Common myeloid progenitor, CD34-positive (primary cell): ENCODE measurements around the gene TFF1.
A peak's percentile ranks its signal among the peaks of the same experiment; 100 is the strongest.

Source experiments
- CTCF ChIA-PET: fragments of 350-600 bp; sonication (Branson Sonifier 250); formaldehyde crosslinking; loops from one replicate; lab custom pipeline; 2021; ENCODE audit warnings: antibody characterized with exemption; lab: Charles Lee
- POLR2A ChIA-PET: fragments of 350-600 bp; sonication (Branson Sonifier 250); formaldehyde crosslinking; loops from one replicate; lab custom pipeline; 2021; ENCODE audit warnings: antibody characterized with exemption; lab: Charles Lee
- DNase-seq, 3 donors: peaks; one replicate each; pipeline versions ENCODE4 v3.0.0 to v3.0.0-alpha.2; 2013
- H3K27ac ChIP-seq, 2 experiments: 1 replicate in 1 of 2; 2 replicates in 1 of 2; pipeline ENCODE4 v1.7.0; 2013; ENCODE audit warnings: inconsistent platforms in 2 of 2, low read length in 2 of 2, mild to moderate bottlenecking in 2 of 2, low read depth in 1 of 2, moderate library complexity in 1 of 2; ENCODE audit not compliant: severe bottlenecking in 2 of 2, insufficient read depth in 1 of 2, poor library complexity in 1 of 2
- H3K27me3 ChIP-seq, 5 experiments: replicated peaks in 2 of 5; 1 replicate in 3 of 5; 2 replicates in 2 of 5; pipeline versions ENCODE4 v1.6.1 to v1.7.0; 2013; ENCODE audit warnings: low read length in 4 of 5, mild to moderate bottlenecking in 2 of 5, moderate library complexity in 2 of 5, inconsistent platforms in 1 of 5; ENCODE audit not compliant: insufficient read depth in 5 of 5, control insufficient read depth in 4 of 5
- H3K36me3 ChIP-seq, 4 experiments: 1 replicate in 2 of 4; 2 replicates in 2 of 4; pipeline versions ENCODE4 v1.6.1 to v1.7.0; 2013; ENCODE audit warnings: low read length in 3 of 4, control low read depth in 1 of 4, mild to moderate bottlenecking in 1 of 4; ENCODE audit not compliant: control insufficient read depth in 4 of 4, insufficient read depth in 4 of 4
- H3K4me1 ChIP-seq, 4 experiments: 1 replicate in 3 of 4; 2 replicates in 1 of 4; pipeline versions ENCODE4 v1.6.1 to v1.7.1; 2013; ENCODE audit warnings: low read length in 3 of 4, mild to moderate bottlenecking in 3 of 4, control low read depth in 1 of 4, inconsistent platforms in 1 of 4, moderate library complexity in 1 of 4; ENCODE audit not compliant: control insufficient read depth in 4 of 4, insufficient read depth in 4 of 4; ENCODE audit errors: control extremely low read depth in 1 of 4
- H3K4me3 ChIP-seq, 7 experiments: 1 replicate in 4 of 7; 2 replicates in 3 of 7; pipeline versions ENCODE4 v1.5.1 to v1.7.0; 2013; ENCODE audit warnings: mild to moderate bottlenecking in 7 of 7, low read length in 6 of 7, moderate library complexity in 6 of 7, inconsistent platforms in 2 of 7, low read depth in 2 of 7, control low read depth in 1 of 7; ENCODE audit not compliant: insufficient read depth in 4 of 7, control insufficient read depth in 1 of 7; ENCODE audit errors: extremely low read depth in 1 of 7
- H3K9me3 ChIP-seq, 5 experiments: 1 replicate in 4 of 5; 2 replicates in 1 of 5; pipeline versions ENCODE4 v1.6.1 to v1.7.1; 2013; ENCODE audit warnings: low read length in 4 of 5, mild to moderate bottlenecking in 2 of 5, inconsistent platforms in 1 of 5, low read depth in 1 of 5, moderate library complexity in 1 of 5; ENCODE audit not compliant: control insufficient read depth in 4 of 5, insufficient read depth in 2 of 5; ENCODE audit errors: control extremely low read depth in 1 of 5
- WGBS: methylation state at CpG from one replicate; pipeline ENCODE4 v1.1.5; 2013; ENCODE audit not compliant: insufficient coverage; 5-methylcytosine and 5-hydroxymethylcytosine counted together

The TFF1 gene

GRCh38 chr21:42321231-42321630, 45.1 kb downstream of the TFF1 start:
- Histone ChIP-seq H3K36me3 (no peaks in the 10 kb centered on the region), H3K27me3 (no peaks in the 10 kb centered on the region), H3K27ac (no peak overlapping the region), H3K4me1 (peaks cover 3 to 24% (median 13%) of the 10 kb centered on the region in 4 experiments), H3K4me3 (no peak overlapping the region), H3K9me3 (peaks cover 0 to 8% (median 0%) of the 10 kb centered on the region in 5 experiments)
- ChIA-PET POLR2A (no interaction called here), CTCF (interaction anchor here (2.5 to 4.2 kb wide), 2 partner anchors 11 to 12 kb away, joined by 8 to 30 read pairs; no protein-coding TSS in a partner anchor)
- no peak for DNase-seq
- WGBS, result 97% methylated on average over 6 of the region's 10 CpGs

- 100% methylated on average over 5 of the region's 8 CpGs for WGBS
- ChIA-PET CTCF (interaction anchor here (4.2 kb wide), 1 partner anchor 11 kb away, joined by 30 read pairs; no protein-coding TSS in a partner anchor), POLR2A (no interaction called here)
- H3K27ac ChIP-seq, result no peak overlapping the region
- H3K4me1 ChIP-seq, result peaks cover 3 to 24% (median 13%) of the 10 kb centered on the region in 4 experiments
- H3K9me3 ChIP-seq, result peaks cover 0 to 8% (median 0%) of the 10 kb centered on the region in 5 experiments
- H3K36me3 ChIP-seq, result no peaks in the 10 kb centered on the region
- DNase-seq, result no peak
- H3K4me3 ChIP-seq, result no peak overlapping the region
- no peaks in the 10 kb centered on the region for H3K27me3 ChIP-seq
Measured at GRCh38 chr21:42320791-42321190, 45.5 kb downstream of the TFF1 start.

DNA sequence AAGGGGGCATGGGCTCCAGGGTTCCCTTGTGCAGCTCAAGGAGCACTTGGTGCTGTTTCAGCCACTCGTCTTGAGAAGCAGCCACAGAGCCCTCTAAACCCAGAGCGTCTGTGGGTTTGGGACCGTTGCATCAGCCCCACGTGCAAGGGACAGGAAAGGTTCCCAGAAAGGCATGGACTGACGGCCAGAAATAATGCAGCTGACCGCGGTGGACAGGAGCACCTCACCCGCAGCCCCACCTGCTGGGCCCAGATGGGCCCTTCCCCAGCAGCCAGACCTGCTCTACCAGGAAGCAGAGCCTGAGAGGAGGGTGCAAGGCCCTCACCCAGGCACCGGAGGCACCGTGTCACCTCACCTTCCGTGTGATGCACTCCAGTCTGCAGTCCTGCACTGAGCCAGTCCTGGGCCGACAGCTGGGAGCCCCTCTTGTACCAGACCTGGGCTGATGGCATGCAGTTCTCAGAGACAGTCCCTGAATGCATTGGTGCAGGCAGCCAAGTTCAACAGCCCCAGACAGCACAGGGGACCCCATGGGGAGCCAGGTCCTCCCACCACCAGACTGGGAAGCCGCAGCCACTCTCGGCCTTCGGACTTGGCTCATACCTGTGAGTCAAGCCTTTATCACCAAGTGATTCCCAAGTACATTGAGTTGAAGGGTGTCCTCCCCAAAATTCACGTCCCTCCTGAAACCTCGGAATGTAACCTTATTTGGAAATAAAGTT, 46.3 kb downstream of the TFF1 start:
- DNase-seq, result no peak
- Histone ChIP-seq H3K9me3 (peaks cover 0 to 1% (median 0%) of the 10 kb centered on the region in 5 experiments), H3K4me3 (no peak overlapping the region), H3K27me3 (no peaks in the 10 kb centered on the region), H3K27ac (no peak overlapping the region), H3K4me1 (peaks cover 3 to 24% (median 13%) of the 10 kb centered on the region in 4 experiments), H3K36me3 (no peaks in the 10 kb centered on the region)
- POLR2A ChIA-PET, result no interaction called here
- WGBS, result 62% methylated on average over 15 of the region's 17 CpGs
- CTCF ChIA-PET, result interaction anchor here (0.7 to 4.2 kb wide), 2 partner anchors 10 to 119 kb away, joined by 3 to 30 read pairs; no protein-coding TSS in a partner anchor

DNA sequence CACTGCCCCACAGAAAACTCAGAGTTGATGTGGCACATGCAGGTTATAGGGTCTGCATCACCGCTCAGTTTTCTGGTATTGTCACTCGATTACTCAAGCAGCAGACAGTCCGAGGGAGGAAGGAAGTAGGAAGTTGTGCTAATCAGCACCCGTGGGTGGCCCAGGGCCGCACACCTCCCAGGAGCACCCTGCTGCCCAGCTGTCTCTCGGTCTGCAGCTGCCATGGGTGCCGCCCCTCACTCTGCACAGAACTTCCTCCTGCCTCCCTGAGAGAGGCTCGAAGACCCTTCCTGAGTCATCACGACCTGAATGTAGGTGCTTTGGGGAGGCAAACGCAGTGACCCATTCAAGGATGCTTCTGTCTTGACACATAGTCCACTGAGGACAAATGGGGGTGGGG, 47.0 kb downstream of the TFF1 start:
- POLR2A ChIA-PET, result no interaction called here
- CTCF ChIA-PET, result interaction anchor here (0.7 to 4.2 kb wide), 3 partner anchors 10 to 174 kb away, joined by 3 to 30 read pairs (median 3); no protein-coding TSS in a partner anchor
- Histone ChIP-seq H3K36me3 (no peaks in the 10 kb centered on the region), H3K4me3 (no peak overlapping the region), H3K4me1 (peaks cover 3 to 24% (median 13%) of the 10 kb centered on the region in 4 experiments), H3K27me3 (no peaks in the 10 kb centered on the region), H3K27ac (no peak overlapping the region), H3K9me3 (no peaks in the 10 kb centered on the region)
- peak; percentile 61 to 88 (median 75) for DNase-seq
- WGBS, result 2% methylated on average over 10 of the region's 10 CpGs

GRCh38 chr21:42317826-42318746, 48.2 kb downstream of the TFF1 start:
- ChIA-PET CTCF (interaction anchor here (1.0 to 4.2 kb wide), 3 partner anchors 8 to 172 kb away, joined by 3 to 30 read pairs (median 3); no protein-coding TSS in a partner anchor), POLR2A (interaction anchor here (0.6 to 0.7 kb wide), 2 partner anchors 9 to 13 kb away, joined by 3 read pairs; no protein-coding TSS in a partner anchor)
- WGBS, result 97% methylated on average over 19 of the region's 20 CpGs

DNA sequence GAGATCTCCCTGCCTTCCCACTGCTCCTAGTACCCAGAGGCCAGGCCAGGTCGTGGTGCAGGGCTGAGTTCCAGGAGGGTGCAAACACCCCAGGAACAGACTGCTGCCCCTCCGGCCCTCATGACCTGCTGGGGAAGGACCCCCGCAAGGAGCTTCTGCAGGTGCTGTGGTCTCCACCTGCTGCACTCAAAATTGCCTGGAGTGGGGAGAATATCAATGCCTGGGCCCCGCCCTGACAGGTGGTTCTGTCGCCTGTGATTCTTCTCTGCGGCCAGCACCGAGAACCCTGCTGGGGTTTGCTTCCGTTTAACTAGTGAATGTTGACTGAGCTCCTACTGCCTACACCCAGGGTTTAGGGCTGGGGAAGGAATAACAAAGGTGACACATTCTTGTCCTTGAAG, 49.0 kb downstream of the TFF1 start:
- no peaks in the 10 kb centered on the region for H3K27me3 ChIP-seq
- POLR2A ChIA-PET, result interaction anchor here (0.6 kb wide), 1 partner anchor 8 kb away, joined by 3 read pairs; no protein-coding TSS in a partner anchor
- no peak for DNase-seq
- H3K4me3 ChIP-seq, result no peak overlapping the region
- CTCF ChIA-PET, result interaction anchor here (4.2 kb wide), 1 partner anchor 8 kb away, joined by 30 read pairs; no protein-coding TSS in a partner anchor
- no peaks in the 10 kb centered on the region for H3K9me3 ChIP-seq
- H3K27ac ChIP-seq, result no peak overlapping the region
- H3K36me3 ChIP-seq, result no peaks in the 10 kb centered on the region
- H3K4me1 ChIP-seq, result peaks cover 3 to 24% (median 13%) of the 10 kb centered on the region in 4 experiments
- 96% methylated on average over 7 of the region's 8 CpGs for WGBS

More at GRCh38 chr21:42317826-42318746, 48.2 kb downstream of the TFF1 start:
- peaks cover 3 to 24% (median 13%) of the 10 kb centered on the region in 4 experiments for H3K4me1 ChIP-seq
- no peaks in the 10 kb centered on the region for H3K9me3 ChIP-seq
- H3K4me3 ChIP-seq, result no peak overlapping the region
- H3K36me3 ChIP-seq, result no peaks in the 10 kb centered on the region
- H3K27me3 ChIP-seq, result no peaks in the 10 kb centered on the region
- no peak for DNase-seq
- no peak overlapping the region for H3K27ac ChIP-seq
